ENCODE measurements around the gene KCNT1.

- TF ChIP-seq EZH2 (IDR thresholded peaks at IDR 0.05; ENCODE audit: borderline replicate concordance, control insufficient read depth, low read depth, low read length) (no peak), SIN3A (IDR thresholded peaks at IDR 0.05; ENCODE audit: low read depth, low read length) (no peak), POLR2A (IDR thresholded peaks at IDR 0.05; ENCODE audit: low read depth, low read length) (no peak), ZBED1 (IDR thresholded peaks at IDR 0.05; ENCODE audit: borderline replicate concordance) (no peak), ZBTB11 (CRISPR knock-in tag; IDR thresholded peaks at IDR 0.05) (no peak), PKNOX1 (IDR thresholded peaks at IDR 0.05) (no peak), BCL11A (IDR thresholded peaks at IDR 0.05; ENCODE audit: low read depth, low read length) (no peak), POLR2AphosphoS5 (IDR thresholded peaks at IDR 0.05; ENCODE audit: low read length) (no peak), ZNF622 (IDR thresholded peaks at IDR 0.05) (no peak), ZNF384 (IDR thresholded peaks at IDR 0.05; ENCODE audit: borderline replicate concordance, low read depth, low read length) (no peak), NFYB (IDR thresholded peaks at IDR 0.05; ENCODE audit: insufficient read depth, low read depth, low read length) (no peak), POLR2AphosphoS2 (IDR thresholded peaks at IDR 0.05; ENCODE audit: low read depth, low read length) (no peak), BMI1 (IDR thresholded peaks at IDR 0.05; ENCODE audit: borderline replicate concordance) (no peak)
- TF ChIP-seq, protein P1, sequence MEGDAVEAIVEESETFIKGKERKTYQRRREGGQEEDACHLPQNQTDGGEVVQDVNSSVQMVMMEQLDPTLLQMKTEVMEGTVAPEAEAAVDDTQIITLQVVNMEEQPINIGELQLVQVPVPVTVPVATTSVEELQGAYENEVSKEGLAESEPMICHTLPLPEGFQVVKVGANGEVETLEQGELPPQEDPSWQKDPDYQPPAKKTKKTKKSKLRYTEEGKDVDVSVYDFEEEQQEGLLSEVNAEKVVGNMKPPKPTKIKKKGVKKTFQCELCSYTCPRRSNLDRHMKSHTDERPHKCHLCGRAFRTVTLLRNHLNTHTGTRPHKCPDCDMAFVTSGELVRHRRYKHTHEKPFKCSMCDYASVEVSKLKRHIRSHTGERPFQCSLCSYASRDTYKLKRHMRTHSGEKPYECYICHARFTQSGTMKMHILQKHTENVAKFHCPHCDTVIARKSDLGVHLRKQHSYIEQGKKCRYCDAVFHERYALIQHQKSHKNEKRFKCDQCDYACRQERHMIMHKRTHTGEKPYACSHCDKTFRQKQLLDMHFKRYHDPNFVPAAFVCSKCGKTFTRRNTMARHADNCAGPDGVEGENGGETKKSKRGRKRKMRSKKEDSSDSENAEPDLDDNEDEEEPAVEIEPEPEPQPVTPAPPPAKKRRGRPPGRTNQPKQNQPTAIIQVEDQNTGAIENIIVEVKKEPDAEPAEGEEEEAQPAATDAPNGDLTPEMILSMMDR (IDR thresholded peaks at IDR 0.05 in 2 of 3, conservative IDR thresholded peaks at IDR 0.05 in 1 of 3; ENCODE audit: control insufficient read depth in 2 of 3, extremely low read depth in 1 of 3, insufficient read depth in 1 of 3, low read depth in 3 of 3, low read length in 3 of 3): no peak
These were observed 17.5 kb downstream of the KCNT1 start for GRCh38 chr9:135719472-135719871.

All from GM12878 (cell line).